Measurements from ENCODE around the gene EPHX1.

EPHX1 gene

GRCh38 chr1:225766967-225767633 is 42.8 kb upstream of the EPHX1 start:
- DNase-seq (ENCODE audit: extremely low read depth, low read depth): peak; percentile 93
- TF ChIP-seq CTCF (IDR thresholded peaks at IDR 0.05; ENCODE audit: low read depth, low read length): no peak; the same call in 1 of the 2 replicates

GRCh38 chr1:225767634-225768540 is 42.0 kb upstream of the EPHX1 start:
- TF ChIP-seq CTCF (IDR thresholded peaks at IDR 0.05; ENCODE audit: low read depth, low read length): no peak

GRCh38 chr1:225768662-225769426 is 41.1 kb upstream of the EPHX1 start:
- no peak for DNase-seq (ENCODE audit: extremely low read depth, low read depth)
- no peak for TF ChIP-seq CTCF (IDR thresholded peaks at IDR 0.05; ENCODE audit: low read depth, low read length)

More at GRCh38 chr1:225767634-225768540, 42.0 kb upstream of the EPHX1 start:
- DNase-seq (ENCODE audit: extremely low read depth, low read depth): no peak

GRCh38 chr1:225769687-225770086 is 40.2 kb upstream of the EPHX1 start:
- DNase-seq (ENCODE audit: extremely low read depth, low read depth): no peak
- TF ChIP-seq CTCF (IDR thresholded peaks at IDR 0.05; ENCODE audit: low read depth, low read length): no peak

- DNase-seq (ENCODE audit: extremely low read depth, low read depth): no peak
- no peak; the same call in 1 of the 2 replicates for TF ChIP-seq CTCF (IDR thresholded peaks at IDR 0.05; ENCODE audit: low read depth, low read length)
Measured at GRCh38 chr1:225770561-225771248, 39.2 kb upstream of the EPHX1 start.

- no peak for TF ChIP-seq CTCF (IDR thresholded peaks at IDR 0.05; ENCODE audit: low read depth, low read length)
- DNase-seq (ENCODE audit: extremely low read depth, low read depth): no peak
Measured at GRCh38 chr1:225771661-225772322, 38.1 kb upstream of the EPHX1 start.
